Heart right ventricle (tissue), 16 donors: ENCODE data around the gene KRTAP10-6. TPM values are rescaled to one million over a fixed set of nuclear protein-coding genes. Genes with fewer than 3 reads are reported as not detected.

Experiments
- ATAC-seq, 8 donors: fragments of 200-7000 bp; cut with Tn5 transposase; one replicate each; pipeline ENCODE4 v1.9.1; 2020; ENCODE audit warnings: mild to moderate bottlenecking in 8 of 8, moderate library complexity in 8 of 8, moderate number of reproducible peaks in 1 of 8
- DNase-seq, 2 donors: peaks; one replicate each; pipeline ENCODE4 v3.0.0-alpha.2; 2020
- H3K27ac ChIP-seq, 10 donors: fragments of 200-600 bp; sonication (generic) in 2 of 10; one replicate each; pipeline versions ENCODE4 v1.5.0 to v1.8.0; 2020 to 2022; ENCODE audit warnings: mild to moderate bottlenecking in 3 of 10
- H3K27me3 ChIP-seq, 7 donors: fragments of 200-600 bp; one replicate each; pipeline ENCODE4 v1.8.0; 2021 to 2022; ENCODE audit warnings: mild to moderate bottlenecking in 2 of 7
- H3K36me3 ChIP-seq, 9 donors: fragments of 200-600 bp; sonication (generic) in 1 of 9; one replicate each; pipeline versions ENCODE4 v1.5.0 to v1.8.0; 2020 to 2022; ENCODE audit warnings: mild to moderate bottlenecking in 2 of 9
- H3K4me1 ChIP-seq, 9 donors: fragments of 200-600 bp; sonication (generic) in 1 of 9; one replicate each; pipeline versions ENCODE4 v1.5.0 to v1.8.0; 2020 to 2022; ENCODE audit warnings: mild to moderate bottlenecking in 4 of 9
- H3K4me3 ChIP-seq, 10 donors: fragments of 200-600 bp; sonication (generic) in 2 of 10; one replicate each; pipeline versions ENCODE4 v1.5.0 to v1.8.0; 2020 to 2022; ENCODE audit warnings: mild to moderate bottlenecking in 7 of 10, moderate library complexity in 2 of 10
- H3K9me3 ChIP-seq, 11 donors: fragments of 200-600 bp in 10 of 11; sonication (generic) in 2 of 11; one replicate each; pipeline versions ENCODE4 v1.5.0 to v1.8.0; 2013 to 2022; ENCODE audit warnings: mild to moderate bottlenecking in 2 of 11, control low read depth in 1 of 11, moderate library complexity in 1 of 11
- WGBS, 2 donors: extraction: QIAGEN DNeasy Blood & Tissue Kit; methylation state at CpG; one replicate each; pipeline ENCODE4 v1.1.7; 2013; ENCODE audit warnings: inconsistent platforms in 1 of 2; 5-methylcytosine and 5-hydroxymethylcytosine counted together
- intact Hi-C, 10 donors: fragments of 100-400 bp; cut with DNase I; formaldehyde crosslinking; loops; one replicate each; pipeline versions ENCODE4 v1.11.1 to v1.14.2; 2022
- polyA plus RNA-seq, 2 donors: library from polyadenylated mRNA; stranded (reverse); fragments of 200-250 nt; gene quantifications; one replicate each; pipeline ENCODE4 v1.2.3, GENCODE V29; 2013
- total RNA-seq, 10 donors: library from RNA; stranded (reverse); fragmentation: NEBNext Ultra II Directional in 3 of 10; extraction: Animal tissue kit (Norgen Biotek cat#: 25700) in 3 of 10; gene quantifications; one replicate each; pipeline versions ENCODE4 v1.2.1 to v1.2.4, GENCODE V29; 2021 to 2023
- TF ChIP-seq, protein P1 (sequence below), 9 donors: fragments of 200-600 bp; sonication (generic) in 2 of 9; IDR thresholded peaks; one replicate each; pipeline versions ENCODE4 v1.5.0 to v1.8.0; 2021 to 2022; ENCODE audit warnings: antibody characterized with exemption in 9 of 9, mild to moderate bottlenecking in 5 of 9, moderate library complexity in 1 of 9
- donor health status: Arrhythmogenic right ventricular cardiomyopathy.
- donor health status: ischemic (EF 13 %, LVEDD 7.1; RV severe dilation, severe dysfunction).
- donor health status: healthy with polysubstance abuse.
- donor health status: DM: no; HTN: yes; CAD: no.
- donor health status: DM: no; HTN: no; CAD: no.
- donor health status: ischemic (EF 25% LVEDD 6.9; RV normal size, moderate dysfunction).
- donor health status: ischemic (EF 25% LVEDD 5.7; RV mildly dilated, moderate dysfunction).
- donor health status: healthy.
- donor health status: DM: yes; HTN: yes; CAD: no.
- donor health status: Ischemic cardiomyopathy.
- donor health status: ischemic (EF 35%, LVEDD 5.7; RV mildly dilated, moderate dysfunction).
- donor health status: nonischemic (EF 11% LVEDD 7.7; RV severe dilation, severe dysfunction).
- donor health status: DM: yes; HTN: yes; CAD: no.
- donor health status: PGD.
- donor health status: ischemic (EF 29% LVEDD 5.4; RV normal size, mild dysfunction).
- donor health status: nonischemic (EF 23%, LVEDD 6.1; RV moderate dilation, normal function).

The KRTAP10-6 gene
- total and polyA plus RNA-seq, 12 donors, result not detected

DNA sequence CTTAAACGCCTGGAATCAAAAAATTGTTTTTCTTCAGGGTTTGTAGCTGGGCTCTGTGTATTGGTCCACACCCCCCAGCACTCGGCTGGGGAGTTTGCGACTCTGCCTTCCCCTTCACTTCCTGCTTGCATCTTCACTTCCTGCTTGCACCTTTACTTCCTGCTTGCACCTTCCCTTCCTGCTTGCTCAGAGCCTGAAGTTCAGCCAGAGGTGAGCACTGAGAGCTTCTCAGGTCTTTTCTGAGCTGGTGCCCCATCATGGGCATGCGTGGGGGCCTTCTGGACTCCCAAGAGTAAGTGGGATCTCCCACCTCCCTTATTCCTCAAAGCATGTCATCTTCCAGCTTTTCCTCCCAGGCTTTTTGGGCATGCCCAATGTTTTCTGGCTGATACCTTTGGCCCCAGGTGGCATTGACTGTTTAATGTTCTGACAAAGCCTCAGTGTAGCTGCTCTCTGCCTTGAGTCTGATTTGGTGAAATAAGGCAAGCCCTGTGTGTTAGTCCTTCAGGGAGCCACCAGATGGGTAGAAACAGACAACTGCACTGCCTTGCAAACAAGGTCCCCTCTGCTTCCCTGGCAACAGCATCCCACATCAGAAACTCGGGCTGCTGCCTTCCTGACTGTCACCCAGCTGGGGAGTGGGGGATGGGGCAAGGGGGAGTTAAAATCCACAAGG is 44.5 kb downstream of the KRTAP10-6 start:
- 56 to 60% methylated on average over 5 of the region's 5 CpGs for WGBS, 2 donors
- intact Hi-C loops, result no loop called here
- peaks cover 0 to 49% (median 22%) of the 10 kb centered on the region in 7 donors for H3K27me3 ChIP-seq

DNA sequence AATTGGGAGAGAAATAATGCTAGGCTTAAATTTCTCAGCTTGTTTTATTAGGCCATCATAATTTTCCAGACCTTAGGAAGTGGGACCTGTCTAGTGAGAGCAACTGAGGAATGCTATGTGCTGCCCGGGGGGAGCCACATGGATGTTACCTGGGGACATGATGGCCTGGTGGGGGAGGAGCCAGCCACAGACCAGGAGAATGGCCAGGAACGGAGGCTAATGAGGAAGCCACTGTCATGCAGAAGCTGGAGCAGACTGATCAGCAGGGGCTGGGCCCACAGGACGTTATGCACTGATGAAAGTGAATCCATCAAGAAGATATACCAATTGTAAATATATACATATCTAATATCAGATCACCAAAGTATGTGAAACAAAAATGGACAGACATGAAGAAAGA is 47.7 kb downstream of the KRTAP10-6 start:
- H3K27ac ChIP-seq, result no peak overlapping the region
- intact Hi-C loops, result no loop called here
- H3K9me3 ChIP-seq, result peaks cover 0 to 58% (median 12%) of the 10 kb centered on the region in 11 donors
- TF ChIP-seq, protein P1, sequence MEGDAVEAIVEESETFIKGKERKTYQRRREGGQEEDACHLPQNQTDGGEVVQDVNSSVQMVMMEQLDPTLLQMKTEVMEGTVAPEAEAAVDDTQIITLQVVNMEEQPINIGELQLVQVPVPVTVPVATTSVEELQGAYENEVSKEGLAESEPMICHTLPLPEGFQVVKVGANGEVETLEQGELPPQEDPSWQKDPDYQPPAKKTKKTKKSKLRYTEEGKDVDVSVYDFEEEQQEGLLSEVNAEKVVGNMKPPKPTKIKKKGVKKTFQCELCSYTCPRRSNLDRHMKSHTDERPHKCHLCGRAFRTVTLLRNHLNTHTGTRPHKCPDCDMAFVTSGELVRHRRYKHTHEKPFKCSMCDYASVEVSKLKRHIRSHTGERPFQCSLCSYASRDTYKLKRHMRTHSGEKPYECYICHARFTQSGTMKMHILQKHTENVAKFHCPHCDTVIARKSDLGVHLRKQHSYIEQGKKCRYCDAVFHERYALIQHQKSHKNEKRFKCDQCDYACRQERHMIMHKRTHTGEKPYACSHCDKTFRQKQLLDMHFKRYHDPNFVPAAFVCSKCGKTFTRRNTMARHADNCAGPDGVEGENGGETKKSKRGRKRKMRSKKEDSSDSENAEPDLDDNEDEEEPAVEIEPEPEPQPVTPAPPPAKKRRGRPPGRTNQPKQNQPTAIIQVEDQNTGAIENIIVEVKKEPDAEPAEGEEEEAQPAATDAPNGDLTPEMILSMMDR (IDR thresholded peaks at IDR 0.05), result no peak
- H3K27me3 ChIP-seq, result peaks cover 0 to 50% (median 13%) of the 10 kb centered on the region in 7 donors
- H3K36me3 ChIP-seq, result no peaks in the 10 kb centered on the region
- DNase-seq (no peak), ATAC-seq (no peak)
- no peaks in the 10 kb centered on the region for H3K4me1 ChIP-seq
- 71 to 78% methylated on average over 3 of the region's 3 CpGs for WGBS, 2 donors
- no peak overlapping the region for H3K4me3 ChIP-seq

More for the DNA sequence above, 44.5 kb downstream of the KRTAP10-6 start:
- ATAC-seq, result no peak
- Histone ChIP-seq H3K4me1 (no peaks in the 10 kb centered on the region), H3K9me3 (peaks cover 0 to 44% (median 8%) of the 10 kb centered on the region in 11 donors), H3K36me3 (no peaks in the 10 kb centered on the region), H3K4me3 (no peak overlapping the region), H3K27ac (peak overlapping the region in 1 of 10 donors; percentile 45)
- TF ChIP-seq, protein P1 (IDR thresholded peaks at IDR 0.05), result no peak
- DNase-seq, result no peak

DNA sequence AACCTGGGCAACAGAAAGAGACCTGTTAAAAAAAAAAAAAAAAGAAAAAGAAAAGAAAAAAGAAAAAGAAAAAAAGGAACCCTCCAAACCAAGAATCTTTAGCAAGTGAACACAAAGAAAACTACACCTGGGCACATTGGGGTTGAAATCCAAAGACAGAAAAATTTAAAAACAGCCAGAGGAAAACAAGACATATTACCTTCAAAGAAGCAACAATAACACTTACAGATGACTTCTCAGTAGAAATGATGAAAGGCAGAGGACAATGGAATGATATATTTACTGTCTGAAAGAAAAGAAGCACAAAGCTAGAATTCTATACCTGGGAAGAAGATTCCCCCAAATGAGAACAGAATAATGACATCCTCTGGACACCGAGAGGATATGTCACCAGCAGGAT is 49.6 kb downstream of the KRTAP10-6 start:
- no peak for DNase-seq
- peaks cover 0 to 39% (median 0%) of the 10 kb centered on the region in 7 donors for H3K27me3 ChIP-seq
- intact Hi-C loops, result no loop called here
- H3K9me3 ChIP-seq, result peaks cover 0 to 56% (median 12%) of the 10 kb centered on the region in 11 donors
- H3K4me3 ChIP-seq, result no peak overlapping the region
- H3K4me1 ChIP-seq, result no peaks in the 10 kb centered on the region
- no peaks in the 10 kb centered on the region for H3K36me3 ChIP-seq
- whole genome bisulfite sequencing, 2 donors, result 79% methylated on average over 1 of the region's 1 CpG
- TF ChIP-seq, protein P1 (IDR thresholded peaks at IDR 0.05), result no peak
- H3K27ac ChIP-seq, result no peak overlapping the region
- no peak for ATAC-seq

Other genes with a start within 250 kb of the KRTAP10-6 start
- 1 to 10 TPM in 5 of 10 donors, under 1 TPM in 5; 0.34 to 8.5 (median 0.89) TPM for gene TRPM2, start 238.9 kb downstream of the KRTAP10-6 start, total RNA-seq
- gene TRPM2, start 238.9 kb downstream of the KRTAP10-6 start, polyA plus RNA-seq, result 1 to 10 TPM; 1.2 to 2.4 TPM
- gene LRRC3, start 137.0 kb downstream of the KRTAP10-6 start, total RNA-seq, result 1 to 10 TPM; 1.2 to 3.2 (median 2.1) TPM
- 1 to 10 TPM; 1.2 to 2.3 TPM for gene LRRC3, start 137.0 kb downstream of the KRTAP10-6 start, polyA plus RNA-seq
- gene KRTAP10-1, start 52.3 kb downstream of the KRTAP10-6 start, total RNA-seq, result not detected
- not detected for gene KRTAP10-1, start 52.3 kb downstream of the KRTAP10-6 start, polyA plus RNA-seq
- not detected for gene KRTAP10-2, start 41.0 kb downstream of the KRTAP10-6 start, total RNA-seq
- not detected for gene KRTAP10-2, start 41.0 kb downstream of the KRTAP10-6 start, polyA plus RNA-seq
- not detected for gene KRTAP10-3, start 33.7 kb downstream of the KRTAP10-6 start, total RNA-seq
- not detected for gene KRTAP10-3, start 33.7 kb downstream of the KRTAP10-6 start, polyA plus RNA-seq
- not detected for gene KRTAP10-4, start 18.8 kb downstream of the KRTAP10-6 start, total RNA-seq
- gene KRTAP10-4, start 18.8 kb downstream of the KRTAP10-6 start, polyA plus RNA-seq, result not detected
- gene KRTAP10-5, start 11.9 kb downstream of the KRTAP10-6 start, total RNA-seq, result not detected
- not detected for gene KRTAP10-5, start 11.9 kb downstream of the KRTAP10-6 start, polyA plus RNA-seq
- gene KRTAP10-7, start 8.1 kb upstream of the KRTAP10-6 start, total RNA-seq, result not detected
- not detected for gene KRTAP10-7, start 8.1 kb upstream of the KRTAP10-6 start, polyA plus RNA-seq
- not detected for gene KRTAP10-8, start 19.6 kb upstream of the KRTAP10-6 start, total RNA-seq
- gene KRTAP10-8, start 19.6 kb upstream of the KRTAP10-6 start, polyA plus RNA-seq, result not detected
- gene KRTAP10-9, start 34.6 kb upstream of the KRTAP10-6 start, total RNA-seq, result not detected
- not detected for gene KRTAP10-9, start 34.6 kb upstream of the KRTAP10-6 start, polyA plus RNA-seq
- not detected for gene KRTAP10-10, start 44.9 kb upstream of the KRTAP10-6 start, total RNA-seq
- gene KRTAP10-10, start 44.9 kb upstream of the KRTAP10-6 start, polyA plus RNA-seq, result not detected
- not detected for gene KRTAP10-11, start 53.9 kb upstream of the KRTAP10-6 start, total RNA-seq
- not detected for gene KRTAP10-11, start 53.9 kb upstream of the KRTAP10-6 start, polyA plus RNA-seq
- not detected for gene KRTAP12-4, start 62.2 kb upstream of the KRTAP10-6 start, total RNA-seq
- not detected for gene KRTAP12-4, start 62.2 kb upstream of the KRTAP10-6 start, polyA plus RNA-seq
- gene KRTAP12-3, start 65.4 kb upstream of the KRTAP10-6 start, total RNA-seq, result not detected
- gene KRTAP12-3, start 65.4 kb upstream of the KRTAP10-6 start, polyA plus RNA-seq, result not detected
- not detected for gene KRTAP12-2, start 74.4 kb upstream of the KRTAP10-6 start, total RNA-seq
- gene KRTAP12-2, start 74.4 kb upstream of the KRTAP10-6 start, polyA plus RNA-seq, result not detected
- not detected for gene KRTAP12-1, start 89.7 kb upstream of the KRTAP10-6 start, total RNA-seq
- not detected for gene KRTAP12-1, start 89.7 kb upstream of the KRTAP10-6 start, polyA plus RNA-seq
- not detected for gene KRTAP10-12, start 104.7 kb upstream of the KRTAP10-6 start, total RNA-seq
- gene KRTAP10-12, start 104.7 kb upstream of the KRTAP10-6 start, polyA plus RNA-seq, result not detected
- gene TSPEAR, start 119.1 kb upstream of the KRTAP10-6 start, total RNA-seq, result 1 to 10 TPM in 4 of 10 donors, under 1 TPM in 3, not detected in 3; 0.12 to 2.1 (median 1.0) TPM
- 1 to 10 TPM in 1 of 2 donors, under 1 TPM in 1; under 0.01 to 3.4 TPM for gene TSPEAR, start 119.1 kb upstream of the KRTAP10-6 start, polyA plus RNA-seq
- 10 to 100 TPM; 58.1 to 89.5 (median 67.0) TPM for gene UBE2G2, start 209.3 kb upstream of the KRTAP10-6 start, total RNA-seq
- 10 to 100 TPM; 39.6 to 59.3 TPM for gene UBE2G2, start 209.3 kb upstream of the KRTAP10-6 start, polyA plus RNA-seq
- 10 to 100 TPM; 56.9 to 80.9 (median 72.6) TPM for gene SUMO3, start 225.6 kb upstream of the KRTAP10-6 start, total RNA-seq
- 10 to 100 TPM; 14.9 to 70.0 TPM for gene SUMO3, start 225.6 kb upstream of the KRTAP10-6 start, polyA plus RNA-seq